ENCODE measurements around the gene CTIF. TPM values are rescaled to one million over a fixed set of nuclear protein-coding genes. Genes with fewer than 3 reads are reported as not detected.

The CTIF gene
- polyA plus RNA-seq, 2 donors: 11.8 to 22.7 TPM

DNA sequence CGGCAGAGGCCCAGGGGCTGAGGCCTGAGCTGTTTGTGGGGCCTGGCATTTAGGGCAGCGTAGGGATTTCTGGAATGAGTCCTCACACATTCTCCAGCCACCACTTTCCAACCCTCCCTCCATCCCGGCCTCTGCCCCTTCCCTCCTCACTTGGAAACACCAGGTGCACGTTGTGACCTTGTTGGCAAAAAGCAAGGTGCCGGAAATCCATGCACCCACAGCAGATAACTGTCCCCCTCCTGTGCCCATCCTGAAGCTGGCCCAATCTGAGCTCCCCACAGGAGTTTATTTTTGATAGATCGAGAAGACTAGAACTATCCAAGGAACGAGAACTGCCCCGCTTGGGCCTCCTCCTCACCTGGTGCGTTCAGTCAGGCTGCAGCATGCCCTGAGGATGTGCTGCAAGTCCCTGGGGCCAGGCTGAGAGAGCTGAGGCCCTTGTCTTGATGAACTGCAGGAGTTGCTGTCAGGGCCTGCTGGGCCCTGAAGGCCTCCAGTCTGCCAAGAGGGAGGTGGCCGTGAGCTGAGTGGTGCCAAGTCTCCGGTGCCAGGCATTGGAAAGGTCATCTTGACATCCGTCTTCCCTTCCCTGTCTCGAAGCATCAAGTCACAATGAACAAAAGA lies 55.8 kb downstream of the CTIF start:
- H3K4me1 ChIP-seq (ENCODE audit: control insufficient read depth in 2 of 2, insufficient read depth in 2 of 2, low read length in 1 of 2): peaks cover 3 to 8% of the 10 kb centered on the region in 2 donors
- no peak overlapping the region for H3K4me3 ChIP-seq (ENCODE audit: low read depth in 1 of 2, low read length in 2 of 2)
- 78% methylated on average over 13 of the region's 13 CpGs for WGBS, 2 donors
- peaks cover 2 to 4% of the 10 kb centered on the region in 2 donors for H3K36me3 ChIP-seq (ENCODE audit: control insufficient read depth in 2 of 2, insufficient read depth in 2 of 2, low read length in 1 of 2)
- no peak overlapping the region for H3K27ac ChIP-seq (ENCODE audit: low read depth in 2 of 2, low read length in 1 of 2)
- no peaks in the 10 kb centered on the region for H3K9me3 ChIP-seq (ENCODE audit: control insufficient read depth in 2 of 2, insufficient read depth in 1 of 2, low read depth in 1 of 2, low read length in 1 of 2)
- no peaks in the 10 kb centered on the region for H3K27me3 ChIP-seq (ENCODE audit: control insufficient read depth in 1 of 2, insufficient read depth in 2 of 2, low read length in 2 of 2)

DNA sequence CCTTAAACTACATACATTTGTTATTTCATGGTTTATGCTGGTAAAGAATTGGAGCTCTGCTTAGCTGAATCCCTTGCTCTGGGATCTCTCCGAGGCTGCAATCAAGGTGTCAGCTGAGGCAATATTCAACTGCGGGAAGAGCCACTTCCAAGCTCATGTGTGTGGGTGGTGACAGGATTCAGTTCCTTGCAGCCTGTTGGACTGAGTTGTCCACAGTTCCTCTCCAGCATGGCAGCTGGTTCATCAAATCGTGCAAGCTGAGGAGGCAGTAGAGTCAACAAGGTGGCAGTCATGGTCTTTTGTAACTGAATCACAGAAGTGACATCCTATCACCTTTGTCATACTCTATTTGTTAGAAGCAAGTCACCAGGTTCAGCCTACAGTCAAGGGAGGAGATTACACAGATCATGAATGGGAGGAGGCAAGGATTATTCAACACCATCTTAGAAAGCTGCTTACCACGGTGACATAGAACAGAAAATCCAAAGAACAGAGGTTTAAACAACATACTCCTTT lies 56.9 kb downstream of the CTIF start:
- Histone ChIP-seq H3K27ac (ENCODE audit: low read depth in 2 of 2, low read length in 1 of 2) (no peak overlapping the region), H3K9me3 (ENCODE audit: control insufficient read depth in 2 of 2, insufficient read depth in 1 of 2, low read depth in 1 of 2, low read length in 1 of 2) (no peaks in the 10 kb centered on the region), H3K4me3 (ENCODE audit: low read depth in 1 of 2, low read length in 2 of 2) (no peak overlapping the region), H3K27me3 (ENCODE audit: control insufficient read depth in 1 of 2, insufficient read depth in 2 of 2, low read length in 2 of 2) (no peaks in the 10 kb centered on the region), H3K36me3 (ENCODE audit: control insufficient read depth in 2 of 2, insufficient read depth in 2 of 2, low read length in 1 of 2) (peaks cover 2 to 4% of the 10 kb centered on the region in 2 donors), H3K4me1 (ENCODE audit: control insufficient read depth in 2 of 2, insufficient read depth in 2 of 2, low read length in 1 of 2) (peaks cover 0 to 2% of the 10 kb centered on the region in 2 donors)
- WGBS, 2 donors: 90 to 91% methylated on average over 4 of the region's 4 CpGs

DNA sequence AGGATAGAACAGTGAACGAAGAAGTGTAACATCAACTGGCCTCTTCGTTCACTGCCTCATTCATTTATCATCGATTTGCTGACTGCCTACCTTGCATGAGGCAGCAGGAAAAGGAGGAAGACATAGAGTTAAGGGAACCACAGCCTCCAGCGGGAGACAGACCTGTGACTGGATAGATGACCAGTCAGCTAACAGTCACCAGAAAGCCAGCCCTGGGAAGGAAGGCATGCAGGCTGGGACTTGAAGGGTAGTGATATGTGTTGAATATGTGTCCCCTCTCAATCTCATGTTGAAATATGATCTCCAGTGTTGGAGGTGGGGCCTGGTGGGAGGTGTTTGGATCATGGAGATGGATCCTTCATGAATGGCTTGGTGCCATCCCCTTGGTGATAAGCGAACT lies 58.3 kb downstream of the CTIF start:
- Histone ChIP-seq H3K4me1 (ENCODE audit: control insufficient read depth in 2 of 2, insufficient read depth in 2 of 2, low read length in 1 of 2) (peaks cover 0 to 2% of the 10 kb centered on the region in 2 donors), H3K4me3 (ENCODE audit: low read depth in 1 of 2, low read length in 2 of 2) (no peak overlapping the region), H3K27me3 (ENCODE audit: control insufficient read depth in 1 of 2, insufficient read depth in 2 of 2, low read length in 2 of 2) (no peaks in the 10 kb centered on the region), H3K27ac (ENCODE audit: low read depth in 2 of 2, low read length in 1 of 2) (no peak overlapping the region), H3K9me3 (ENCODE audit: control insufficient read depth in 2 of 2, insufficient read depth in 1 of 2, low read depth in 1 of 2, low read length in 1 of 2) (no peaks in the 10 kb centered on the region), H3K36me3 (ENCODE audit: control insufficient read depth in 2 of 2, insufficient read depth in 2 of 2, low read length in 1 of 2) (peaks cover 2 to 4% of the 10 kb centered on the region in 2 donors)
- whole genome bisulfite sequencing, 2 donors: 72 to 75% methylated on average over 5 of the region's 5 CpGs

DNA sequence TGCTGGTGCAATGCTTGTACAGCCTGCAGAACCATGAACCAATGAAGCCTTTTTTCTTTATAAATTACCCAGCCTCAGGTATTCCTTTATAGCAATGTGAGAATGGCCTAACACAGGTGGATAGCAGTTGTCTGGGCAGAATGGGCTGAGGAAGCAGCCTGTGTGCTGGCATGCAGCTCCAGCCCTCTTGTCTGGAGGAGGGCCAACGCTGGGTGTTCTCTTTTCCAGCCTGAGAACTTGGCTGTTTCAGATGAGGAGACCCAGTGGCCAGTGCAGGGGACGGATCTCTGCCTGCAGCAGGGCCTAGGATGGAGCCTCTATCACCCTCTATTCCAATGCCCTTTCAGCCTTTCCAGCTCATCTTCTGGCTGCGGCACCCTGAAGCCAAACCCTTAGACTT lies 58.8 kb downstream of the CTIF start:
- peaks cover 0 to 4% of the 10 kb centered on the region in 2 donors for H3K36me3 ChIP-seq (ENCODE audit: control insufficient read depth in 2 of 2, insufficient read depth in 2 of 2, low read length in 1 of 2)
- no peaks in the 10 kb centered on the region for H3K27me3 ChIP-seq (ENCODE audit: control insufficient read depth in 1 of 2, insufficient read depth in 2 of 2, low read length in 2 of 2)
- H3K4me1 ChIP-seq (ENCODE audit: control insufficient read depth in 2 of 2, insufficient read depth in 2 of 2, low read length in 1 of 2): peaks cover 0 to 2% of the 10 kb centered on the region in 2 donors
- no peaks in the 10 kb centered on the region for H3K9me3 ChIP-seq (ENCODE audit: control insufficient read depth in 2 of 2, insufficient read depth in 1 of 2, low read depth in 1 of 2, low read length in 1 of 2)
- H3K4me3 ChIP-seq (ENCODE audit: low read depth in 1 of 2, low read length in 2 of 2): no peak overlapping the region
- WGBS, 2 donors: 73 to 77% methylated on average over 3 of the region's 3 CpGs
- H3K27ac ChIP-seq (ENCODE audit: low read depth in 2 of 2, low read length in 1 of 2): no peak overlapping the region

DNA sequence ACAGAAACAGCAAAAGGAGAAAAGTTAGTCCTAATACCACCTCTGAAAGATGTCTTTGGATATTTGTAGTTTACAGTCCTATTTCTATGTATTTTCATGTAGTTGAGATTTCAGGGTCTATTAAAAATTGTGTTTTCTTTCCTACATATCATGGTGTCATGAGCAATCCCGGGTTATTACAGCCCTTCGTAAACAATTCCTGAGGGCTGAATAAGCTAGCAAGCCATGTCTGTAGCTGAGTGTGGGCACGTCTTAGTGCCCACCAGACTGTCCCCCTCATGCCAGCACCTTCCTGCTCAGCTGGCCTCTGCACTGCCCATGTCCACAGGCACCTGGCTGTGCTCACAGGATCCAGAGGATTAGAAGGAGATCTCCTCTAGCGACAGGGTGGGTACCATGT lies 60.6 kb downstream of the CTIF start:
- Histone ChIP-seq H3K9me3 (ENCODE audit: control insufficient read depth in 2 of 2, insufficient read depth in 1 of 2, low read depth in 1 of 2, low read length in 1 of 2) (no peaks in the 10 kb centered on the region), H3K27ac (ENCODE audit: low read depth in 2 of 2, low read length in 1 of 2) (no peak overlapping the region), H3K4me3 (ENCODE audit: low read depth in 1 of 2, low read length in 2 of 2) (no peak overlapping the region), H3K27me3 (ENCODE audit: control insufficient read depth in 1 of 2, insufficient read depth in 2 of 2, low read length in 2 of 2) (no peaks in the 10 kb centered on the region), H3K4me1 (ENCODE audit: control insufficient read depth in 2 of 2, insufficient read depth in 2 of 2, low read length in 1 of 2) (peaks cover 0 to 2% of the 10 kb centered on the region in 2 donors), H3K36me3 (ENCODE audit: control insufficient read depth in 2 of 2, insufficient read depth in 2 of 2, low read length in 1 of 2) (peaks cover 0 to 4% of the 10 kb centered on the region in 2 donors)
- 83 to 87% methylated on average over 4 of the region's 4 CpGs for WGBS, 2 donors

DNA sequence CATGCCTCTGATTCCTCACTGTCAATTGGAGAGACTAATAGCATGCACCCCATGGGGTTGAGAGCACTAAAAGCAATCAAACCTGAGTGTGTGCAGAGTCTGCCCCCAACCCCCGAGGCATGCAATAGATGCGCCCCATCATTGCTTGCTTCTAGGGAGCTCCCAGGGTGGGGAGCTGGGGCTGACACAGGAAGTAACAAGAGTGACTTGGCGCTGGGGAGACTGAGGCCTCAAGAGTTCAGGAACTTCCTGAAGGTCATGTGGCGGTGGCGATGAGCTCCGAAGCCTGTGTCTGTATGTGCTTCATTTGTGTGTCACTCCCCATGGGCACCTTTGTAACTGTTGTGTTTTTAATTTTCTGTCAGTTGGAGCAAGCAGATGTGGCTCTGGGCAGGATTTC lies 61.2 kb downstream of the CTIF start:
- Histone ChIP-seq H3K4me3 (ENCODE audit: low read depth in 1 of 2, low read length in 2 of 2) (no peak overlapping the region), H3K27me3 (ENCODE audit: control insufficient read depth in 1 of 2, insufficient read depth in 2 of 2, low read length in 2 of 2) (no peaks in the 10 kb centered on the region), H3K4me1 (ENCODE audit: control insufficient read depth in 2 of 2, insufficient read depth in 2 of 2, low read length in 1 of 2) (peaks cover 0 to 2% of the 10 kb centered on the region in 2 donors), H3K9me3 (ENCODE audit: control insufficient read depth in 2 of 2, insufficient read depth in 1 of 2, low read depth in 1 of 2, low read length in 1 of 2) (no peaks in the 10 kb centered on the region), H3K36me3 (ENCODE audit: control insufficient read depth in 2 of 2, insufficient read depth in 2 of 2, low read length in 1 of 2) (peaks cover 0 to 4% of the 10 kb centered on the region in 2 donors), H3K27ac (ENCODE audit: low read depth in 2 of 2, low read length in 1 of 2) (no peak overlapping the region)
- WGBS, 2 donors: 92% methylated on average over 6 of the region's 6 CpGs

DNA sequence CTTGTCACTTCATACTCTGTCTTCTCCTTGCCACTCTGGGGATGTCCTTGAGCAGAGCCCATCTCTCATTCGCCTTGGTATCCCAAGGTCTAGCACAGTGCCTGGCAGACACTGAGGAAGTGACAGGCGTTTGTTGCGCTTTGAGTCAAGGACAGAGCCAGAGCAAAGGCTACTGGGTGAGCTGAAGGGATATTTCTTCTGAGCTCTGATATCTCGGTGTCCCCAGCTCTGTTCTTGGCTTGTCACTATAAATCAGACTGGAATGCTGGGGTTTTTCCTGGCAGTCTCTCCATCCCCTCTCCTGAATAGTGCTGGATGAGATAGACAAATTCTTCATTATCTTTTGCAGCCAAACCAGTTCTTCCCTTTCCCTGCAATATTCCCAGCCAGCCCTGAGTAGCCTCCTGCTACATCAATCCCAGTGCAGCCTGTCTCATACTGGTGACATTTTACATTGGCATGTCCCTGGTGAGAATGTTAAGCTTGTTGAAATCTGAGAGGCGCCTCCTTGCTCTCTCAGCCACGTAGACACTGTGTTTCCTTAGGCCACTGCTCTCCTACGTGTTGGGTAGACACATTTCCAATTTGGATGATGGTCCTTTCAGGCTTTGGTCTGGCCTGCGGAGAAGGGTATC lies 61.7 kb downstream of the CTIF start:
- H3K9me3 ChIP-seq (ENCODE audit: control insufficient read depth in 2 of 2, insufficient read depth in 1 of 2, low read depth in 1 of 2, low read length in 1 of 2): no peaks in the 10 kb centered on the region
- H3K27ac ChIP-seq (ENCODE audit: low read depth in 2 of 2, low read length in 1 of 2): no peak overlapping the region

DNA sequence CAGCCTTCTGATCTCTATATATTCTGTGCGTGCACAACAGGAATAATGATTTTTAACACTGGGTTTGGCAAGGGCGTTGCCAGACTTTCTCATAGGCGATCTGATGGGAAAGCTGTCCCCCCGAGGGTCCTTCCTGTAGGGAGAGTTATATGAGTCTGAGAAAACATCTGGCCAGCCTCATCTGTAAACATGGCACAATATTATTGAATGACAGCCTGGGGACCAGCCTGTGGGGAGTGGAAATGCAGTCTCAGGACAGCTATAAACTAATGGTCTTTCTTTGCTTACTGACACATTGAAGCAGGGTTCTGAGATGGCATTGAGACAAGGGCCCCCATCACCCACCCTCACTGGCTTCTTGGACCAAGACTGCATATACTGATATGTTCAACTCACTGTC lies 62.5 kb downstream of the CTIF start:
- WGBS, 2 donors: 78 to 81% methylated on average over 4 of the region's 4 CpGs
- H3K4me3 ChIP-seq (ENCODE audit: low read depth in 1 of 2, low read length in 2 of 2): no peak overlapping the region
- H3K4me1 ChIP-seq (ENCODE audit: control insufficient read depth in 2 of 2, insufficient read depth in 2 of 2, low read length in 1 of 2): peaks cover 0 to 2% of the 10 kb centered on the region in 2 donors
- no peaks in the 10 kb centered on the region for H3K9me3 ChIP-seq (ENCODE audit: control insufficient read depth in 2 of 2, insufficient read depth in 1 of 2, low read depth in 1 of 2, low read length in 1 of 2)
- no peaks in the 10 kb centered on the region for H3K27me3 ChIP-seq (ENCODE audit: control insufficient read depth in 1 of 2, insufficient read depth in 2 of 2, low read length in 2 of 2)
- no peaks in the 10 kb centered on the region for H3K36me3 ChIP-seq (ENCODE audit: control insufficient read depth in 2 of 2, insufficient read depth in 2 of 2, low read length in 1 of 2)
- H3K27ac ChIP-seq (ENCODE audit: low read depth in 2 of 2, low read length in 1 of 2): no peak overlapping the region

More for the DNA sequence above, 61.7 kb downstream of the CTIF start:
- WGBS, 2 donors: 75 to 78% methylated on average over 8 of the region's 8 CpGs
- peaks cover 0 to 4% of the 10 kb centered on the region in 2 donors for H3K36me3 ChIP-seq (ENCODE audit: control insufficient read depth in 2 of 2, insufficient read depth in 2 of 2, low read length in 1 of 2)
- H3K4me1 ChIP-seq (ENCODE audit: control insufficient read depth in 2 of 2, insufficient read depth in 2 of 2, low read length in 1 of 2): peaks cover 0 to 2% of the 10 kb centered on the region in 2 donors
- no peaks in the 10 kb centered on the region for H3K27me3 ChIP-seq (ENCODE audit: control insufficient read depth in 1 of 2, insufficient read depth in 2 of 2, low read length in 2 of 2)
- H3K4me3 ChIP-seq (ENCODE audit: low read depth in 1 of 2, low read length in 2 of 2): no peak overlapping the region

DNA sequence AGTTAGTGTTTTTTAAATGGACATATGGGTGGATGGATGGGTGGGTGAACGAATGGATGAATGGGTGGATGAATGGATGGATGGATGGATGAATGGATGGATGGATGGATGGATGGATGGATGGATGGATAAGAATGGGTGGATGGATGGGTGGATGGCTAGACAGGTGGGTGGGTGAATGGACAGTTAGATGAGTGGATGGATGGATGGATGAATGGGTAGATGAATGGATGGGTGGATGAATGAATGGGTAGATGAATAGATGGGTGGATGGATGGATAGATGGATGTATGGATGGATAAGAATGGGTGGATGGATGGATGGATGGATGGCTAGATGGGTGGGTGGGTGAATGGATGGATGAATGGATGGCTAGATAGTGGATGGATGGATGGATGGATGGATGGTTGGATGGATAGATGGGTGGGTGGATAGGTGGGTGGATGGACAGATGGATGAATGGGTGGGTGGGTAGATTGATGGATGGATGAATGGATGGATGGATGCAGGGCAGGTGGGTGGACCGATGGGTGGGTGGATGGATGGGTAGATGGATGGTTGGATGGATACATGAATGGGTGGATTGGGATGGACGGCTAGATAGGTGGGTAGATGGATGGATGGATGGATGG lies 64.0 kb downstream of the CTIF start:
- Histone ChIP-seq H3K9me3 (ENCODE audit: control insufficient read depth in 2 of 2, insufficient read depth in 1 of 2, low read depth in 1 of 2, low read length in 1 of 2) (no peaks in the 10 kb centered on the region), H3K27ac (ENCODE audit: low read depth in 2 of 2, low read length in 1 of 2) (no peak overlapping the region), H3K36me3 (ENCODE audit: control insufficient read depth in 2 of 2, insufficient read depth in 2 of 2, low read length in 1 of 2) (no peaks in the 10 kb centered on the region), H3K4me1 (ENCODE audit: control insufficient read depth in 2 of 2, insufficient read depth in 2 of 2, low read length in 1 of 2) (no peaks in the 10 kb centered on the region), H3K27me3 (ENCODE audit: control insufficient read depth in 1 of 2, insufficient read depth in 2 of 2, low read length in 2 of 2) (no peaks in the 10 kb centered on the region), H3K4me3 (ENCODE audit: low read depth in 1 of 2, low read length in 2 of 2) (no peak overlapping the region)
- 80 to 94% methylated on average over 3 of the region's 3 CpGs for WGBS, 2 donors
